LNCaP clone FGC (cell line): ENCODE data around the gene ATXN2L.

ENCODE experiments used
- DNase-seq: peaks from one replicate; pipeline ENCODE4 v3.0.0-alpha.2; 2011; ENCODE audit warnings: low read depth
- H3K4me3 ChIP-seq: 2 replicates; pipeline ENCODE4 v1.5.1; 2011; ENCODE audit warnings: mild to moderate bottlenecking, low read depth, low read length, control low read depth
- TF ChIP-seq, protein P1 (sequence below): IDR thresholded peaks from 2 replicates; pipeline ENCODE4 v1.5.1; 2012; ENCODE audit warnings: mild to moderate bottlenecking; ENCODE audit not compliant: control insufficient read depth, insufficient read depth; ENCODE audit errors: extremely low read depth

Gene ATXN2L

DNA sequence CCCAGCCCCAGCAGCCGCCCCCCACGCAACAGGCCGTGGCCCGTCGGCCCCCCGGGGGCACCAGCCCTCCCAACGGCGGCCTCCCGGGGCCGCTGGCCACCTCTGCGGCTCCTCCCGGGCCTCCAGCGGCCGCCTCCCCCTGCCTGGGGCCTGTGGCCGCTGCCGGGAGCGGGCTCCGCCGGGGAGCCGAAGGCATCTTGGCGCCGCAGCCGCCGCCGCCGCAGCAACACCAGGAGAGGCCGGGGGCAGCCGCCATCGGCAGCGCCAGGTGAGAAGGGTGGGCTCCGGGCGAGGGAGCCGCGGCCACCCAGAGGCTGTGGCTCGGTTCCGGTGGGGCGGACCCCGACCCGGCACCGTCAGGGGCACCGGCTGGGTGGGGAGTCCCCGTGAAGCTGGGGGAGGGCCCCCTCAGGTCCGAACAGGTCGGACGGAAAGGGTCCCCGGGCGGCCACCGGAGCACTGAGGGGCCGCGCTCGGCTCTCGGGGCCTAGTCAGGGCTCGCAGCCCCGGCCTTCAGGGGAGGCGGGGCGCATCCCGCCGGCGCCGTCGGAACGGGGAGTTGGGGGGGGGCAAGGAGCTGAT is 583 bp downstream of the ATXN2L start:
- TF ChIP-seq, protein P1, sequence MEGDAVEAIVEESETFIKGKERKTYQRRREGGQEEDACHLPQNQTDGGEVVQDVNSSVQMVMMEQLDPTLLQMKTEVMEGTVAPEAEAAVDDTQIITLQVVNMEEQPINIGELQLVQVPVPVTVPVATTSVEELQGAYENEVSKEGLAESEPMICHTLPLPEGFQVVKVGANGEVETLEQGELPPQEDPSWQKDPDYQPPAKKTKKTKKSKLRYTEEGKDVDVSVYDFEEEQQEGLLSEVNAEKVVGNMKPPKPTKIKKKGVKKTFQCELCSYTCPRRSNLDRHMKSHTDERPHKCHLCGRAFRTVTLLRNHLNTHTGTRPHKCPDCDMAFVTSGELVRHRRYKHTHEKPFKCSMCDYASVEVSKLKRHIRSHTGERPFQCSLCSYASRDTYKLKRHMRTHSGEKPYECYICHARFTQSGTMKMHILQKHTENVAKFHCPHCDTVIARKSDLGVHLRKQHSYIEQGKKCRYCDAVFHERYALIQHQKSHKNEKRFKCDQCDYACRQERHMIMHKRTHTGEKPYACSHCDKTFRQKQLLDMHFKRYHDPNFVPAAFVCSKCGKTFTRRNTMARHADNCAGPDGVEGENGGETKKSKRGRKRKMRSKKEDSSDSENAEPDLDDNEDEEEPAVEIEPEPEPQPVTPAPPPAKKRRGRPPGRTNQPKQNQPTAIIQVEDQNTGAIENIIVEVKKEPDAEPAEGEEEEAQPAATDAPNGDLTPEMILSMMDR = no peak
- H3K4me3 ChIP-seq = peak overlapping the region; percentile 91
- no peak for DNase-seq

DNA sequence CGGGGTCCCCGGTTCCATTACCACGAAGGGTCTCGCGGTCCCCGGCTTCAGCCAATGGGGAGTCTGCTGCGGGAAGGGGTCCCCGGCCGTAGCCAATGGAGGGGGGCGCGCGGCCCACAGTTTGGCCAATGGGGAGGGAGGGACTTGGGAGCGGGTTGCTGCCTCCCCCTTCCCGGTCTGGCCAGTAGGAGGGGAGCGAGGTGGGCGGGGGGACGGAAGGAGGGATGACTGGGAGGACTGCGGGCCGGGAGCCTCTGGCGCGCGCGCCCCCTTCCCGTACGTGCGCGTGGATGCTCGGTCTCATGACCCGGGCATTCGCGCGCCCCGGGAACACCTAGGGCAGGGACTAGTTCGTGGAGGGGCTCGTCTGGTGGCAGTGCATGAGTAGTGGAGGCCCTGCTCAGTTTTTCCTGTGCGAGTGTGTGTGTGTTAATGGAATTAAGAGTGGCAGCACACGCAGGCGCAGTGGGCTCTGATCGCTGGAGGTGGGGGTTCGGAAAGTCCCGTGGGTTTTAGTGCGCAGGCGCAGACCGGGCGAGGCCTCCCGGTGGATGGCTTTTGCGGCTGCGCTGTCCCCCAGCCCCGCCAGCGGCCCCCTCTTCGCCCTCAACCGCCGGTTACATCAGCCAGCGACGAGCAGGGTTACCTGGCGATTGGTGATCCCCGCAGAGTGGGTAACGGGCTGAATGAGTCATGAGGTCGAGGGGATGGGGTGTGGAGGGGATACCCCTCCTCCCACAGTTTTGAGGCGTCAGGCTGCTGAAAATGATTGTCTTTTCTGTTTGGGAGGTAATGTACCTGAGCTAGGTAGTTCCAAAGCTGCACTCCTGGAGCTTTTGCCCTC is 1.3 kb downstream of the ATXN2L start:
- DNase-seq = peak; percentile 88
- TF ChIP-seq, protein P1 = no peak
- peak overlapping the region; percentile 91 for H3K4me3 ChIP-seq

DNA sequence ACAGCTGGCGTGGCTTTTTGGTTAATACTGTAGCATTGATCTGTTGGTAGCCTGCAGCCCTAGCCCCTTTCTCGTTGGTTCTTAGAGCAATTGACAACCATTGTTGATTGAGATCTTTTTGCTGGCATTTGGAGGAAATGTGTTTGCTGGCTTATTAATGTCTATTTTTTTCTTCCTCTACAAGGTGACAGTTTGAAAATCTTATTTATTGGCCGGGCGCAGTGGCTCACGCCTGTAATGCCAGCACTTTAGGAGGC is 1.8 kb downstream of the ATXN2L start:
- H3K4me3 ChIP-seq = peak overlapping the region; percentile 91
- no peak for DNase-seq
- TF ChIP-seq, protein P1 = no peak

DNA sequence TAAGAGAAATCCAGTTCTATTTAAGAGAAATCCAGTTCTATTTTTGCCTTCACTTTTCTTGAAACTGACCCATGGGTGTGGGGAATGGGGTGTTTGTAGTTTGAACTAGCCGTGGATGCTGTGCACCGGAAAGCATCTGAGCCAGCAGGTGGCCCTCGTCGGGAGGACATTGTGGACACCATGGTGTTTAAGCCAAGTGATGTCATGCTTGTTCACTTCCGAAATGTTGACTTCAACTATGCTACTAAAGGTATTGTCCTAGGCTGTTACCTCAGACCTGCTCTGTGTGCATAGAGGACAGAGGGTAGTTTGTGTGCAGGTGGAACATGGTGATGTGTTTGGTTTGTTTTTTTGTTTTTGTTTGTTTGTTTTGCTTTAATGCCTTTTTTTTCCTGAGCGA is 3.3 kb downstream of the ATXN2L start:
- DNase-seq = no peak
- H3K4me3 ChIP-seq = no peak overlapping the region
- TF ChIP-seq, protein P1 = peak; percentile 25; the same call in 1 of the 2 replicates

DNA sequence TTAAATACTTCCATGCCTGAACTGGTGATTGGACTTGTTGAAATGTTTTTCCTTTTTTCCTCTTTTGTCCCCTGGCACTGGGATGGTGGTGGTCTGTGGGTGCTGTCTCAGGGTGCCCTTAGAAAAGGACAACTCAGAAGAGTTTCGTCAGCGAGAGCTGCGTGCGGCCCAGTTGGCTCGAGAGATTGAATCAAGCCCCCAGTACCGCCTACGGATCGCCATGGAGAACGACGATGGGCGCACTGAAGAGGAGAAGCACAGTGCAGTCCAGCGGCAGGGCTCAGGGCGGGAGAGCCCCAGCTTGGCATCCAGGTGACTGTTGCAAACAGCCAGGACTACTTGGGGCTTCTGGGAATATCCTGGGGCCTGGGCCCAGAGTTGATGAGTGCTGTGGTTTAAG is 6.9 kb downstream of the ATXN2L start:
- H3K4me3 ChIP-seq = no peak overlapping the region
- TF ChIP-seq, protein P1 = no peak
- no peak for DNase-seq

DNA sequence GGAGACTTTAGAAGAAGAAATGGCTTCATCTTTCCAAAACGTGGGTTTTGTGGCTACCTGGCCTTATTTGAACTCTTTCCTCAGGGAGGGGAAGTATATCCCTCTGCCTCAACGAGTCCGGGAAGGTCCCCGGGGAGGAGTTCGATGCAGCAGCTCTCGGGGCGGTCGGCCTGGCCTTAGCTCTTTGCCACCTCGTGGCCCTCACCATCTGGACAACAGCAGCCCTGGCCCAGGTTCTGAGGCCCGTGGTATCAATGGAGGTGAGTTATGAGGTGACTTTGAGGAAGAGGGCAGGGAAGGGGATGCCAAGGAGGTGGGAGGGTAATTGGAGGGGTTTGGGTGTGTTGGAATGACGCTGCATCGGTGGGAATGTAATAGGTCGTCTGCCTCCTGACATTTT is 7.7 kb downstream of the ATXN2L start:
- TF ChIP-seq, protein P1 = no peak
- no peak for DNase-seq
- H3K4me3 ChIP-seq = no peak overlapping the region

DNA sequence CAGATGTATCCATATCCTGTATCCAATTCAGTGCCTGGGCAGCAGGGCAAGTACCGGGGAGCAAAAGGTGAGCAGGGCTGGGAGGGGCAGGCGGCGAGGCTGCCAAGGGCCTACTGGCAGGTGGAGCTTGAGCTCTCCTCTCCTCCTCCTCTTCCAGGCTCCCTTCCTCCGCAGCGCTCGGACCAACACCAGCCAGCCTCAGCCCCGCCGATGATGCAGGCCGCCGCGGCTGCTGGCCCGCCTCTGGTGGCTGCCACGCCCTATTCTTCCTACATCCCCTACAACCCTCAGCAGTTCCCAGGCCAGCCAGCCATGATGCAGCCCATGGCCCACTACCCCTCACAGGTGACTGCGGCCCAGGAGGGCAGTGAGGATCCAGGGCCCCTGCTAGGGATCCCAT is 11.6 kb downstream of the ATXN2L start:
- no peak for DNase-seq
- H3K4me3 ChIP-seq = no peak overlapping the region
- TF ChIP-seq, protein P1 = no peak
